HepG2 (cell line): Measurements from ENCODE around the gene SNAP29. TPM values are rescaled to one million over a fixed set of nuclear protein-coding genes. Genes with fewer than 3 reads are reported as not detected.

Source experiments
- ETV5 ChIP-seq: IDR thresholded peaks from 2 replicates; pipeline ENCODE4 v1.6.1; 2018; ENCODE audit warnings: missing biosample characterization, missing genetic modification reagents, inconsistent platforms, borderline replicate concordance
- JUNB ChIP-seq: sonication (generic); formaldehyde crosslinking; IDR thresholded peaks from 2 replicates; pipeline ENCODE4 v1.8.0; 2022; ENCODE audit warnings: missing genetic modification reagents, mild to moderate bottlenecking, borderline replicate concordance
- MEF2D ChIP-seq: sonication (generic); formaldehyde crosslinking; IDR thresholded peaks from 2 replicates; pipeline ENCODE4 v1.5.1; 2020; ENCODE audit warnings: mild to moderate bottlenecking, missing genetic modification reagents
- MTF1 ChIP-seq: sonication (generic); formaldehyde crosslinking; IDR thresholded peaks from 2 replicates; pipeline ENCODE4 v1.5.0; 2020; ENCODE audit warnings: missing genetic modification reagents
- NFE2 ChIP-seq: sonication (generic); formaldehyde crosslinking; IDR thresholded peaks from 2 replicates; pipeline ENCODE4 v1.4.0; 2020; ENCODE audit warnings: missing genetic modification reagents
- NR3C1 ChIP-seq: sonication (generic); formaldehyde crosslinking; IDR thresholded peaks from 2 replicates; pipeline ENCODE4 v1.4.0; 2020; ENCODE audit warnings: missing genetic modification reagents
- PPARG ChIP-seq: conservative IDR thresholded peaks from 2 replicates; pipeline ENCODE4 v1.6.1; 2016; ENCODE audit warnings: missing biosample characterization, missing genetic modification reagents
- PRMT3 ChIP-seq: sonication (generic); formaldehyde crosslinking; IDR thresholded peaks from 2 replicates; pipeline ENCODE4 v1.8.1; 2022; ENCODE audit warnings: low read depth, mild to moderate bottlenecking, moderate library complexity, missing genetic modification reagents, borderline replicate concordance
- SP4 ChIP-seq: sonication (generic); formaldehyde crosslinking; IDR thresholded peaks from 2 replicates; pipeline ENCODE4 v1.8.1; 2023; ENCODE audit warnings: mild to moderate bottlenecking, missing genetic modification reagents
- SRY ChIP-seq: sonication (generic); formaldehyde crosslinking; IDR thresholded peaks from 2 replicates; pipeline ENCODE4 v1.8.0; 2022; ENCODE audit warnings: mild to moderate bottlenecking, missing genetic modification reagents
- TSC22D2 ChIP-seq: sonication (generic); formaldehyde crosslinking; IDR thresholded peaks from 2 replicates; pipeline ENCODE4 v1.5.1; 2020; ENCODE audit warnings: missing genetic modification reagents, mild to moderate bottlenecking, borderline replicate concordance
- U2AF1 ChIP-seq: fragments of 200-400 bp; formaldehyde crosslinking; optimal IDR thresholded peaks from 2 replicates; pipeline ENCODE3; 2017; ENCODE audit warnings: mild to moderate bottlenecking, low read depth, low read length
- ZNF143 ChIP-seq: sonication (generic); formaldehyde crosslinking; IDR thresholded peaks from 2 replicates; pipeline ENCODE4 v1.4.0; 2020; ENCODE audit warnings: missing genetic modification reagents
- ZNF746 ChIP-seq: sonication (generic); formaldehyde crosslinking; IDR thresholded peaks from 2 replicates; pipeline ENCODE4 v1.8.0; 2022; ENCODE audit warnings: mild to moderate bottlenecking, missing genetic modification reagents
- ZNF781 ChIP-seq: sonication (generic); formaldehyde crosslinking; IDR thresholded peaks from 2 replicates; pipeline ENCODE4 v1.5.1; 2020; ENCODE audit warnings: borderline replicate concordance, mild to moderate bottlenecking, missing genetic modification reagents; ENCODE audit errors: not compliant biosample characterization
- ZNF788 ChIP-seq: sonication (generic); formaldehyde crosslinking; IDR thresholded peaks from 2 replicates; pipeline ENCODE4 v1.5.0; 2020; ENCODE audit warnings: mild to moderate bottlenecking, missing genetic modification reagents, borderline replicate concordance
- ZSCAN29 ChIP-seq: sonication (generic); formaldehyde crosslinking; conservative IDR thresholded peaks from 2 replicates; pipeline ENCODE4 v1.4.0; 2020; ENCODE audit warnings: mild to moderate bottlenecking, missing genetic modification reagents
- polyA plus RNA-seq, 8 experiments: library from polyadenylated mRNA; depleted of rRNA in 3 of 8; stranded (reverse) in 7 of 8; unstranded in 1 of 8; fragments of >200 nt; fragmentation: Illumina TruSeq in 4 of 8; extraction: Trizol in 4 of 8; gene quantifications; 2 replicates each; pipeline versions ENCODE4 v1.2.1 to v1.2.3, GENCODE V29; 2011 to 2016; ENCODE audit warnings: low read depth in 4 of 8, missing spikeins in 1 of 8, mixed read lengths in 1 of 8; ENCODE audit not compliant: insufficient read depth in 1 of 8
- total RNA-seq, 5 experiments: library from RNA; depleted of rRNA; stranded (reverse); fragments of >200 nt; fragmentation: Illumina TruSeq; extraction: Trizol; gene quantifications; 2 replicates each; pipeline ENCODE4 v1.2.3, GENCODE V29; 2016; ENCODE audit warnings: low read depth in 1 of 5
- TF ChIP-seq, protein P1 (sequence below): sonication (generic); formaldehyde crosslinking; IDR thresholded peaks from 2 replicates; pipeline ENCODE4 v1.4.0; 2020; ENCODE audit warnings: mild to moderate bottlenecking, missing genetic modification reagents
- TF ChIP-seq, protein P2 (sequence below), 2 experiments: sonication (generic) in 1 of 2; formaldehyde crosslinking in 1 of 2; IDR thresholded peaks; 2 replicates each; pipeline versions ENCODE4 v1.4.0 to v1.6.1; 2018 to 2020; ENCODE audit warnings: missing genetic modification reagents in 2 of 2, borderline replicate concordance in 1 of 2, low read depth in 1 of 2, mild to moderate bottlenecking in 1 of 2, missing biosample characterization in 1 of 2

Gene SNAP29
- total and polyA plus RNA-seq, 2 of the 13 experiments (the other 11 are each of a cell fraction or from before 2014, with no cell fraction given) = 12.3 to 30.7 TPM

- TF ChIP-seq, protein P1, sequence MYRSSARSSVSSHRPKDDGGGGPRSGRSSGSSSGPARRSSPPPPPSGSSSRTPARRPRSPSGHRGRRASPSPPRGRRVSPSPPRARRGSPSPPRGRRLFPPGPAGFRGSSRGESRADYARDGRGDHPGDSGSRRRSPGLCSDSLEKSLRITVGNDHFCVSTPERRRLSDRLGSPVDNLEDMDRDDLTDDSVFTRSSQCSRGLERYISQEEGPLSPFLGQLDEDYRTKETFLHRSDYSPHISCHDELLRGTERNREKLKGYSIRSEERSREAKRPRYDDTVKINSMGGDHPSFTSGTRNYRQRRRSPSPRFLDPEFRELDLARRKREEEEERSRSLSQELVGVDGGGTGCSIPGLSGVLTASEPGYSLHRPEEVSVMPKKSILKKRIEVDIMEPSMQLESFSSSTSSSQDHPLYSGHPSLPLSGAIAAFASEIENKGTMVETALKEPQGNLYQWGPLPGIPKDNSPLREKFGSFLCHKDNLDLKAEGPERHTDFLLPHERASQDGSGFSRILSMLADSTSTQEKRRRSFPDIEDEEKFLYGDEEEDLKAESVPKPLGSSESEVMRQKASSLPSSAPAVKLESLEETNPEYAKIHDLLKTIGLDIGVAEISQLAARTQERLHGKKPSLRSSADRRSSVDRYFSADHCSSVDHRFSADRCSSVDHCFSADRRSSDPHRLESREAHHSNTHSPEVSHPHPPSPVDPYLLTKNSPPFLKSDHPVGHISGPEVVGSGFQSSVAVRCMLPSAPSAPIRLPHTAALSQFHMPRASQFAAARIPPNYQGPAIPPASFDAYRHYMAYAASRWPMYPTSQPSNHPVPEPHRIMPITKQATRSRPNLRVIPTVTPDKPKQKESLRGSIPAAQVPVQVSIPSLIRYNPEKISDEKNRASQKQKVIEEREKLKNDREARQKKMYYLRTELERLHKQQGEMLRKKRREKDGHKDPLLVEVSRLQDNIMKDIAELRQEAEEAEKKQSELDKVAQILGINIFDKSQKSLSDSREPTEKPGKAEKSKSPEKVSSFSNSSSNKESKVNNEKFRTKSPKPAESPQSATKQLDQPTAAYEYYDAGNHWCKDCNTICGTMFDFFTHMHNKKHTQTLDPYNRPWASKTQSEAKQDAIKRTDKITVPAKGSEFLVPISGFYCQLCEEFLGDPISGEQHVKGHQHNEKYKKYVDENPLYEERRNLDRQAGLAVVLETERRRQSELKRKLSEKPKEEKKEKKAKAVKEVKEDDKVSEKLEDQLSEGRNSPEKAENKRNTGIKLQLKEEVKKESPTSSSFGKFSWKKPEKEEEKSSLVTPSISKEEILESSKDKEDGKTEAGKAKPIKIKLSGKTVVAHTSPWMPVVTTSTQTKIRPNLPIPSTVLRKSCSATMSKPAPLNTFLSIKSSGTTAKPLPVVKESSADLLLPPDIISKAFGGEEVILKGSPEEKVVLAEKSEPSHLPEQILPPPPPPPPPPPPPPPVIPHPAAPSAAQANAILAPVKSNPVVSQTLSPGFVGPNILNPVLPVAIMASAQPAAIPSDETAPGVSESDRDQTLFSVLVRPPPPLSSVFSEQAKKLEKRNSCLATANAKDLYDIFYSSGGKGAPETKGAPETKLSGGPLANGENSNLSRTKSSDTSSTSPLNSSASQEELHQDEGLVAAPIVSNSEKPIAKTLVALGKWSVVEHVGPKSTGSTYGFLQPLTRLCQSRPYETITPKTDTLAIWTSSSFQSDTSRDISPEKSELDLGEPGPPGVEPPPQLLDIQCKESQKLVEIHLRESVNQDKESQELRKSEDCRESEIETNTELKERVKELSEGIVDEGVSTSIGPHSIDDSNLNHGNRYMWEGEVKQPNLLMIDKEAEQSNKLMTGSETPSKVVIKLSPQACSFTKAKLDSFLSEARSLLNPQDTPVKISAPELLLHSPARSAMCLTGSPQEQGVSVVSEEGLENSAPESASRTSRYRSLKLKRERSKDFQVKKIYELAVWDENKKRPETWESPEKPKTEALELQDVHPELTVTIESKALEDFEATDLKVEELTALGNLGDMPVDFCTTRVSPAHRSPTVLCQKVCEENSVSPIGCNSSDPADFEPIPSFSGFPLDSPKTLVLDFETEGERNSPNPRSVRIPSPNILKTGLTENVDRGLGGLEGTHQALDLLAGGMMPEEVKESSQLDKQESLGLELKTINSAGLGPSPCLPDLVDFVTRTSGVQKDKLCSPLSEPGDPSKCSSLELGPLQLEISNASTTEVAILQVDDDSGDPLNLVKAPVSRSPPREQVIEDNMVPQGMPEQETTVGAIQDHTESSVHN (CRISPR knock-in tag) = no peak
- peak; percentile 57; the same call in 1 of the 2 replicates for TF ChIP-seq SP4 (CRISPR knock-in tag)
- TF ChIP-seq JUNB (CRISPR knock-in tag) = no peak
- TF ChIP-seq, protein P2, sequence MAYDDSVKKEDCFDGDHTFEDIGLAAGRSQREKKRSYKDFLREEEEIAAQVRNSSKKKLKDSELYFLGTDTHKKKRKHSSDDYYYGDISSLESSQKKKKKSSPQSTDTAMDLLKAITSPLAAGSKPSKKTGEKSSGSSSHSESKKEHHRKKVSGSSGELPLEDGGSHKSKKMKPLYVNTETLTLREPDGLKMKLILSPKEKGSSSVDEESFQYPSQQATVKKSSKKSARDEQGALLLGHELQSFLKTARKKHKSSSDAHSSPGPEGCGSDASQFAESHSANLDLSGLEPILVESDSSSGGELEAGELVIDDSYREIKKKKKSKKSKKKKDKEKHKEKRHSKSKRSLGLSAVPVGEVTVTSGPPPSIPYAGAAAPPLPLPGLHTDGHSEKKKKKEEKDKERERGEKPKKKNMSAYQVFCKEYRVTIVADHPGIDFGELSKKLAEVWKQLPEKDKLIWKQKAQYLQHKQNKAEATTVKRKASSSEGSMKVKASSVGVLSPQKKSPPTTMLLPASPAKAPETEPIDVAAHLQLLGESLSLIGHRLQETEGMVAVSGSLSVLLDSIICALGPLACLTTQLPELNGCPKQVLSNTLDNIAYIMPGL (CRISPR knock-in tag; IDR thresholded peaks at IDR 0.05; ENCODE audit: borderline replicate concordance in 1 of 2, low read depth in 1 of 2) = peak; percentile 64 to 87; a peak in 3 of 4 replicates
- TF ChIP-seq ZNF781 (CRISPR knock-in tag) = no peak
- no peak for TF ChIP-seq PRMT3 (CRISPR knock-in tag)
- TF ChIP-seq NR3C1 (CRISPR knock-in tag) = no peak
- no peak; the same call in 1 of the 2 replicates for TF ChIP-seq TSC22D2 (CRISPR knock-in tag)
- TF ChIP-seq U2AF1 = no peak
- peak; percentile 36; the same call in 1 of the 2 replicates for TF ChIP-seq PPARG
- 0 out of 2 replicates have a peak, but pooled peaks have one; percentile 8 for TF ChIP-seq MEF2D (CRISPR knock-in tag)
- TF ChIP-seq ZNF143 (CRISPR knock-in tag) = no peak
- TF ChIP-seq NFE2 = no peak
- TF ChIP-seq SRY (CRISPR knock-in tag) = peak; percentile 93
- no peak; the same call in 1 of the 2 replicates for TF ChIP-seq ZSCAN29 (CRISPR knock-in tag)
- TF ChIP-seq ETV5 (CRISPR knock-in tag) = peak; percentile 97
- peak; percentile 49; the same call in 1 of the 2 replicates for TF ChIP-seq ZNF788
- TF ChIP-seq MTF1 (CRISPR knock-in tag) = no peak
- 0 out of 2 replicates have a peak, but pooled peaks have one; percentile 20 for TF ChIP-seq ZNF746 (CRISPR knock-in tag)
Measured at GRCh38 chr22:20858615-20859416, at the start of gene SNAP29, which contains the start of gene PI4KA (continued).
